Measurements from ENCODE around the gene INSIG2.

DNA sequence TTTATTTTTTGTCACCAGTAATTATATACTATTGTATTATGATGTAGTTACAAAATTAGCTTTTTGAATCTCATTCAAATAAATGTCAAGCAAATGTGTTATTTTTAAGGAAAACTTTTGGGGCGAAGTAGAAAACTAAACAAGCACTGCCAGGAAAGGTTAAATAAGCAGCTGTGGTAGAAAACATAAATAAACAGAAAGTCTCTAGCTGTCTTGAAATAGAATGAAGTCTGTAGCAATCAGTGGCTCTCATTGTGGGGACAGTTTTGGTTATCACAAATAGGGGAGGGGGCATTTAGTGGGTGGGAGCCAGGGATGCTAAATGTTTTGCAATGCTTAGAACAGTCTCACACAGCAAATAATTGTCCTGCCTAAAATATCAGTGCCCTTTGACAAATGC, 3.4 kb downstream of the INSIG2 start:
- TF ChIP-seq CTCF (IDR thresholded peaks at IDR 0.05) (no peak), POLR2A (IDR thresholded peaks at IDR 0.05) (no peak)

Measured in adrenal gland (tissue), 5 donors.